ENCODE data around the gene RANBP9. TPM values are rescaled to one million over a fixed set of nuclear protein-coding genes. Genes with fewer than 3 reads are reported as not detected.

Gene RANBP9
- total RNA-seq, 1 experiment from 2014 or later, result 25.8 TPM

- Histone ChIP-seq H3K9me3 (ENCODE audit: low read length) (no peaks in the 10 kb centered on the region), H3K4me1 (ENCODE audit: insufficient read depth, low read length) (no peaks in the 10 kb centered on the region), H3K4me3 (ENCODE audit: low read length) (no peak overlapping the region), H3F3A (ENCODE audit: low read length, unreplicated experiment) (no peaks in the 10 kb centered on the region), H3K79me2 (ENCODE audit: low read length) (no peaks in the 10 kb centered on the region), H3K27ac (ENCODE audit: low read length) (no peak overlapping the region), H3K36me3 (ENCODE audit: low read depth, low read length) (no peaks in the 10 kb centered on the region), H3K9ac (ENCODE audit: low read length) (no peak overlapping the region), H4K20me1 (ENCODE audit: low read length) (no peaks in the 10 kb centered on the region), H3K9me2 (replicated peaks; ENCODE audit: low read length) (no peaks in the 10 kb centered on the region), H2AFZ (ENCODE audit: low read length) (no peak overlapping the region), H3K27me3 (ENCODE audit: low read length) (no peaks in the 10 kb centered on the region), H3K4me2 (ENCODE audit: low read length) (no peak overlapping the region)
- no TSS peak for BruUV-seq (replicated peaks)
- ChIA-PET POLR2A (ENCODE audit: unreplicated experiment) (no interaction called here), CTCF (no interaction called here)
- no peak for ATAC-seq
- DNase-seq, result no peak
- TF ChIP-seq CTCF (conservative IDR thresholded peaks at IDR 0.05; ENCODE audit: low read depth, low read length) (no peak), EZH2phosphoT487 (IDR thresholded peaks at IDR 0.05; ENCODE audit: borderline replicate concordance, low read length) (no peak), EZH2 (IDR thresholded peaks at IDR 0.05; ENCODE audit: low read length, unreplicated experiment) (no peak)
- intact Hi-C loops (cut with micrococcal nuclease), result no loop called here
Observed at GRCh38 chr6:13742961-13743735, 31.5 kb upstream of the RANBP9 start.

- POLR2A ChIA-PET (ENCODE audit: unreplicated experiment), result no interaction called here
- Histone ChIP-seq H3K9ac (ENCODE audit: low read length) (no peak overlapping the region), H4K20me1 (ENCODE audit: low read length) (no peaks in the 10 kb centered on the region), H3F3A (ENCODE audit: low read length, unreplicated experiment) (no peaks in the 10 kb centered on the region), H3K4me3 (ENCODE audit: low read length) (no peak overlapping the region), H3K9me3 (ENCODE audit: low read length) (no peaks in the 10 kb centered on the region), H3K36me3 (ENCODE audit: low read depth, low read length) (no peaks in the 10 kb centered on the region), H3K9me2 (replicated peaks; ENCODE audit: low read length) (no peaks in the 10 kb centered on the region), H3K79me2 (ENCODE audit: low read length) (no peaks in the 10 kb centered on the region), H3K4me2 (ENCODE audit: low read length) (no peak overlapping the region), H2AFZ (ENCODE audit: low read length) (no peak overlapping the region), H3K4me1 (ENCODE audit: insufficient read depth, low read length) (no peaks in the 10 kb centered on the region), H3K27ac (ENCODE audit: low read length) (no peak overlapping the region), H3K27me3 (ENCODE audit: low read length) (no peaks in the 10 kb centered on the region)
- CTCF ChIA-PET, result no interaction called here
- intact Hi-C loops (cut with micrococcal nuclease), result no loop called here
- DNase-seq (no peak), ATAC-seq (no peak)
- TF ChIP-seq CTCF (conservative IDR thresholded peaks at IDR 0.05; ENCODE audit: low read depth, low read length), result no peak
- no peak for TF ChIP-seq EZH2phosphoT487 (IDR thresholded peaks at IDR 0.05; ENCODE audit: borderline replicate concordance, low read length)
- no peak for TF ChIP-seq EZH2 (IDR thresholded peaks at IDR 0.05; ENCODE audit: low read length, unreplicated experiment)
- BruUV-seq (replicated peaks), result no TSS peak
Observed at GRCh38 chr6:13741365-13741764, 29.7 kb upstream of the RANBP9 start.

GRCh38 chr6:13735031-13735430 lies 23.4 kb upstream of the RANBP9 start:
- POLR2A ChIA-PET (ENCODE audit: unreplicated experiment), result interaction anchor here (0.7 kb wide), 1 partner anchor 9 kb away, joined by 8 read pairs; no protein-coding TSS in a partner anchor

More at GRCh38 chr6:13735031-13735430, 23.4 kb upstream of the RANBP9 start:
- CTCF ChIA-PET, result no interaction called here
- no peak overlapping the region for H3K9ac ChIP-seq (ENCODE audit: low read length)
- no peaks in the 10 kb centered on the region for H4K20me1 ChIP-seq (ENCODE audit: low read length)
- H2AFZ ChIP-seq (ENCODE audit: low read length), result no peak overlapping the region
- no peaks in the 10 kb centered on the region for H3K79me2 ChIP-seq (ENCODE audit: low read length)
- H3K4me2 ChIP-seq (ENCODE audit: low read length), result no peak overlapping the region
- no peak overlapping the region for H3K4me3 ChIP-seq (ENCODE audit: low read length)
- no TSS peak for BruUV-seq (replicated peaks)
- intact Hi-C loops (cut with micrococcal nuclease), result no loop called here
- H3K4me1 ChIP-seq (ENCODE audit: insufficient read depth, low read length), result peaks cover 21% of the 10 kb centered on the region
- no peaks in the 10 kb centered on the region for H3K9me3 ChIP-seq (ENCODE audit: low read length)
- H3K9me2 ChIP-seq (replicated peaks; ENCODE audit: low read length), result no peaks in the 10 kb centered on the region
- H3K36me3 ChIP-seq (ENCODE audit: low read depth, low read length), result no peaks in the 10 kb centered on the region
- no peak for ATAC-seq
- TF ChIP-seq EZH2phosphoT487 (IDR thresholded peaks at IDR 0.05; ENCODE audit: borderline replicate concordance, low read length), result no peak
- no peak for TF ChIP-seq EZH2 (IDR thresholded peaks at IDR 0.05; ENCODE audit: low read length, unreplicated experiment)
- TF ChIP-seq CTCF (conservative IDR thresholded peaks at IDR 0.05; ENCODE audit: low read depth, low read length), result no peak
- H3K27me3 ChIP-seq (ENCODE audit: low read length), result no peaks in the 10 kb centered on the region
- H3F3A ChIP-seq (ENCODE audit: low read length, unreplicated experiment), result no peaks in the 10 kb centered on the region
- no peak overlapping the region for H3K27ac ChIP-seq (ENCODE audit: low read length)
- DNase-seq, result no peak
